CD4-positive, alpha-beta T cell treated with Interferon gamma for 1 hour (primary cell): ENCODE results near the gene ATP5MC2.
"Not testable (repeated sequence)": the region's sequence is repeated elsewhere in the genome, so short reads cannot be mapped to it uniquely, and the experiment has no call there.

Experiments used
- DNase-seq: peaks from one replicate; pipeline ENCODE4 v3.0.0-alpha.2; 2020

Gene ATP5MC2

GRCh38 chr12:53675701-53676607 is at the start of gene ATP5MC2:
TSS of gene ATP5MC2 (minus strand) at chr12:53676083. CDS start at chr12:53672614, 3,469 bp downstream.
- peak; percentile 98 for DNase-seq

GRCh38 chr12:53722450-53723041 is 46.7 kb upstream of the ATP5MC2 start:
- no peak for DNase-seq

- no peak for DNase-seq
Measured at GRCh38 chr12:53720946-53721345, 45.1 kb upstream of the ATP5MC2 start.

- DNase-seq, result no peak
Measured at GRCh38 chr12:53719649-53720048, 43.8 kb upstream of the ATP5MC2 start.

GRCh38 chr12:53718567-53718966 is 42.7 kb upstream of the ATP5MC2 start:
- not testable (repeated sequence) for DNase-seq

- DNase-seq, result no peak
Measured at GRCh38 chr12:53717319-53717718, 41.4 kb upstream of the ATP5MC2 start.

- no peak for DNase-seq
Measured at GRCh38 chr12:53714004-53714403, 38.1 kb upstream of the ATP5MC2 start.

GRCh38 chr12:53713516-53713915 is 37.6 kb upstream of the ATP5MC2 start:
- DNase-seq, result no peak

- no peak for DNase-seq
Measured at GRCh38 chr12:53712059-53712643, 36.3 kb upstream of the ATP5MC2 start.

- no peak for DNase-seq
Measured at GRCh38 chr12:53710091-53710490, 34.2 kb upstream of the ATP5MC2 start.

GRCh38 chr12:53709671-53710070 is 33.8 kb upstream of the ATP5MC2 start:
- no peak for DNase-seq

GRCh38 chr12:53706080-53706479 is 30.2 kb upstream of the ATP5MC2 start:
- no peak for DNase-seq

GRCh38 chr12:53703756-53704155 is 27.9 kb upstream of the ATP5MC2 start:
- no peak for DNase-seq

GRCh38 chr12:53701518-53702264 is 25.8 kb upstream of the ATP5MC2 start:
- peak; percentile 69 for DNase-seq

GRCh38 chr12:53700567-53700966 is 24.7 kb upstream of the ATP5MC2 start:
- DNase-seq, result no peak

- DNase-seq, result no peak
Measured at GRCh38 chr12:53699678-53700025, 23.8 kb upstream of the ATP5MC2 start.

- no peak for DNase-seq
Measured at GRCh38 chr12:53698948-53699677, 23.2 kb upstream of the ATP5MC2 start.

GRCh38 chr12:53696655-53697331 is 20.9 kb upstream of the ATP5MC2 start:
- DNase-seq, result no peak

GRCh38 chr12:53696285-53696654 is 20.4 kb upstream of the ATP5MC2 start:
- no peak for DNase-seq

GRCh38 chr12:53695152-53696145 is 19.6 kb upstream of the ATP5MC2 start:
- DNase-seq, result peak; percentile 6

- no peak for DNase-seq
Measured at GRCh38 chr12:53694756-53695151, 18.9 kb upstream of the ATP5MC2 start.
